Renal pelvis (tissue), 4 donors: ENCODE measurements around the gene TRPM1. TPM values are rescaled to one million over a fixed set of nuclear protein-coding genes. Genes with fewer than 3 reads are reported as not detected.

ENCODE experiments used
- DNase-seq: peaks from one replicate; pipeline ENCODE4 v3.0.0-alpha.2; 2013
- polyA plus RNA-seq, 3 donors: library from polyadenylated mRNA; unstranded; fragments of 120-200 nt; gene quantifications; one replicate each; pipeline ENCODE4 v1.2.1, GENCODE V29; 2013; ENCODE audit not compliant: insufficient read length in 3 of 3

The TRPM1 gene
- polyA plus RNA-seq, 3 donors, result 0.09 to 0.21 (median 0.21) TPM

DNA sequence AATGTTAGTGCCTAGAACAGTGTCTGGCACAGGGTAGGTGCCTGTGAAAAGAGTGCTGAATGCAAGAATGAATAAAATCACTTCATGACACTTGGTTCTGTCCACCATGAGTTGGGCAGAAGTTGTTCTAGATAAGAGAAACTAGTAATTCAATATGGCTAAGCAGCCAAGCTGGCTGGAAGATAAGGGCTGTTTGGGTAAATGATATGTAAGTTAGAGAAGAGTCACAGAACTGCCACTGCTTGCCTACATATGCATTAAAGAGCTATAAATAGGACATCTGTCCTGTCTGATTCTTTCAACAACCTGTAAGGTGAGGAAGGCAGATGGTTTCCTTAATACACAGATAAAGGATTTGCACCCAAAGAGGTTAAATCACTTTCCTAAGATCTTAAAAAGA is 123.2 kb downstream of the TRPM1 start:
- DNase-seq, result no peak

DNA sequence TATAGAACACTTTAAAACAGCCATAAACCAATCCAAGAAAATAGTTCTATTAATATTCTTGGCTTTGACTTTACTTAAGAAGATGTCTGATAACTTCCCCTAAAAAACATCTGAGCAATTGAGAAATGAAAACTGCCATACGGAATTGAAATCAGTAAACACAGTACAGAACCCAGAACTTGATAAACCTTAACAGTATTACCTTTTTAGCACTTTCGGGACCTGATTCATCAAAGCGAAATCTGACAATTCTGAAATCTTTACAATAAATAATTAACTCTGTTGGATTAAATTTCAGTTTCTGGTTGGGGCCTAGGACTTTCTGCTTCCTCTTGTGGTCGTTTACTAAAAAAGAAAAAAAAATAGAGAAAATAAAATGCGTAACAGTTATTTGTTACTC is 127.4 kb downstream of the TRPM1 start:
- DNase-seq, result no peak

DNA sequence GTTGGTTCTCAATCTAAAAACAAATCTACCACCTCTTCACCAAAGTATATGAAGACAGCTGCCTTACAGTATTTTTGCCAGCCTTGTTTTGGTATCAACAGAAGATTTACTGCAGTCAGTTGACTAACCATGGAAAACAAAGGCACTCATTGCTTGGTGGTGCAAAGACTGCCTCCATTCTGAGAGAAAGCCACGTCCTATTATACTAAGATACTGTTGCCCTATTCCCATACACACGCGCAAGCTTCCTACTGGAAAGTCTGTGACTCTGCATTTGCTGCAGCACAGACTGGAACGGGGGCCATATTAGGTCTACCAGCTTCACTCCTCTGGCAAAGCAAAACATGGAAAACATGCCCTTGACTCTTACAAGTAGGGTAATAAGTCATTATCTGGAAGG is 128.1 kb downstream of the TRPM1 start:
- no peak for DNase-seq

DNA sequence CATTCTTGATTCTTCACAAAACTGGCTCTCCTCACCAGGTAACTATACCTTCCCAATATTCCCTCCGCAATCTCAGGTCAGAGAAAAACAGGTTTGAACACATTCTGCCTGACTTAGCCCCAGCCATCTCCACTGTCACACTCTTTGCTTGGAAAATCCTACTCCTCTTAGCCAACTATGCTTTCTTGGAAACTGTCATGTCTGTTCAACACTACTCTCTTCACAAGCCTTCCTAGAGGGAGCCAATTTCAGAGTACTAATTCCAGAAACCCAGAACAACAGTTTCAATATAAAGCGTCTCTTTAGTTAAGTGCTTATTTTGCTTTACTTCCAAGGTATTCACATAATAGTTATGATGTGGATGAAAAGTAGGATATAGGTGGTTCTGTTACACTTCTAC is 131.8 kb downstream of the TRPM1 start:
- no peak for DNase-seq

DNA sequence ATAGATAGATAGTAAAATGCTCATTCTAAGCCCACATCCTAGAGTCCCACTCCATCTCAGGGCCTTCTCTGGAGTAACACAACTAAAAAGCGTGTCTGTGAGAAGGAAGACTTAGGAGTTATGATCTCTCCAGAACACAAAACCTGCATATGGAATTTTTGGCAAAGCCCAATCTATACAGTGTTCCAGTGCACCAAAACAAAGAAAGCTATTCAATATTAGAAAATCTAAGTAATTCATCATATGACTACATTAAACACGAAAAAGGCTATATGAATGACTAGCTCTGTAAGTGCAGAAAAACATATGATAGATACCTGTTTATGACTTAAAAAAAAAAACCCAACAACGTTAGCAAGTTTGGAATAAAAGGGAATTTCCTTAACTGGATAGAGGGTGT is 137.8 kb downstream of the TRPM1 start:
- no peak for DNase-seq

DNA sequence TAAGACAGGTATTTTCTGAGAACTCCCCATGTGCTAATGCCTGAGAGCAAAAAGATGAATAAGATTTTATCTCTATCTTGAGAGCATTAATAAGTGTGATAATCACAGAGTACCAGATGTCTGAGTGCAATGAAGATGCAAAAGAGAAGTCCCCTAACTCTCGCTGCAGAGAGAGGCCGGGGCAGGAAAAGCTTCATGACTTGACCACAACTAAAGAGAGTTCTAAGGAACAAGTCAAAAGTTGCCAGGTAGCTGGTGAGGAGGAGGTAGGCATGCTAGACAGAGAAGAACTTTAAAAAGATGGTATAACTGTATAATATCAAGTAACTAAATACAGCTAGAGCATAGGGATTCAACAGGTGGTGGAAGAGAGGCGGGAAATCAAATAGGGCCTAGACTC is 138.9 kb downstream of the TRPM1 start:
- DNase-seq, result no peak

DNA sequence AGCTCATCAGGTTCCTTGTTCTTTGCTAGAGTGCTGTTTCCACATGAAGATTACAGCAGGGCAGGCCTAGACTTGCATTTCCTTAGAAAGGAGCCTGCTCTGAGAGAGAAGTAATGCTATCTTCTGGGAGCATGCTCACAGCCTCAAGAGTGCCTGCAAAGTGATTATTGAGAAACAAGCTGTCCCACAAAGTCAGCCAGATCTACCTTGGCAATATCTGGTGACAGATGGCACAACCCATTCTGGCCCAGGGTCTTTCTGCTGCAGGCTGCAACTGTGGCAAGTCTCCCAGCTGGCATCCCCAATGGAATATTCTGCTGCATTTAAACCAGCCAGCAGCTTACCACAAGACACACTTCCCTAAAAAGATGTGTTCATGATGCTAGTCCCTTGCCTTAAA is 139.4 kb downstream of the TRPM1 start:
- no peak for DNase-seq

DNA sequence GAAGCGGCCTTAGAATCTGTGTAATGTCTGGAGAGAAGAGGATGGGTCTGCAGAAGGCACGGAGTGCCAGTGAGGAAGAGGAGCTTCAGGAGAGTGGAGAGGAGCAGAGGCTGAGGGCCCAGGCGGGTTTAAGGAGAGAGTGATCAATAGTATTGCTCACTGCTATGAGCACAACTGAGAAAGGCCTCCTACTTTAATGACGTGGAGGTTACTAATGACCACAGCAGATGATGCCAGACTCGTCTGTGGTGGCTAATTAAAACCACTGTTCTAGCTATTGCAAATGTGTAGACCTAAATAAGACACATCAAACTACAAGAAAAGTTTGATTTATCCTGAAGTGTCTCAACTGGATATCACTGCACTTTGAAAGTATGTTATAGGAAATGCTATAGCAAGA is 143.3 kb downstream of the TRPM1 start:
- DNase-seq, result no peak

DNA sequence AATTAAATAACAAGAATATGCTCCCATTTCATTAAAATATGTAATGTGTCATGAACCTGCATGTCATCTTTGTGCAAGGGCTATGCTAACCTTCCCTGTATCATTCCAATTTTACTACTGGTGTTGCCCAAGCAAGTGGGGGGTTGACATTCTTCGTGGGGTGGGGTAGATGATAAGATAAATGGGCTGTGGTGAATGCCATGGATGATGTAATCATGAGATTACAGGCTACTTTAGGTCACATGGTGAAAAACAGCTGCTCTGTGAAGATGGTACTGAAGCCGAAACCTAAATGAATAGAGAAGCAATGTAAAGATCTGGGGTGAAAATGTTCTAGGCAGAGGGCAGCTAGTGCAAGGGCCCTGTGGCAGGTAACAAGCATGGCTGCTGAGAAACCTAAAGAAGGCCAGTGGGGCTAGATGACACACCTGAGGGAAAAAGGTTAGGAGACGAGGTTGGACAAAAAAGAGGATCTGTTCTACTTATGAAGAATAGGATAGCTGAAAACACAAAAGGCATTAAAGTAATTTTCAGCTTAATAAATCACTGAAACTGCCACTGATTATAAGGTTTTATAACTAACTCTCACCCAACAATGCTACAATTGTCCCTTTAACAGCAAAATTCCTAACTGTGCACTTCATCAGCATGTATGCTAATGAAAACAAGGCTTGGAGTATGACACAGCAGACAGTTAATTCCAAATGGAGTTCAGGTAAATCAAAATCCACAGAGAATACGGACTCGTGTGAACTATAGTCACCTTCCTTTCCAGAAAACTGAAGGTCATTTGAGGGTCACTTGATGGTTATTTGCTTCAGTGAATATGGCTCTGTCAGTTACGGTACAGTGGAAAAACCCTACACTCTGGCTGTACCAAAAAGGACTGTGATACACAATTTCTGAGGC is 145.1 kb downstream of the TRPM1 start:
- no peak for DNase-seq

DNA sequence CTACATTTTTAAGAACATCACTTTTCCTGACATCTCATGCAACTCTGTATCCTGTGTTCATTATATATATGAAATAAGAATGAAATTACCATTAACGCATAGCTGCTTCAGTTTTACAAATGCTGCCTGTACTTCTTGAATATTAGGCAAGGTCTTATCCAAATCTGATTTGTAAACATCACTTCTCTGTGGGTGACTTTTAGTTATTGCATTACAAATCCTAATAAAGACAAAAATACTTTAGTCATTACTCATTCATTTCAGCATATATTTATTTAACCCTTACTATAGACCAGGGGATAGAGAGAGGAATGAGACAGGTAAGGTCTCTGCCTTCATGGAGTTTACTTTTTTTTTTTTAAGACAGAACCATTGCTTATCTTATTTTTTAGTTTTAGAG is 146.9 kb downstream of the TRPM1 start:
- no peak for DNase-seq

DNA sequence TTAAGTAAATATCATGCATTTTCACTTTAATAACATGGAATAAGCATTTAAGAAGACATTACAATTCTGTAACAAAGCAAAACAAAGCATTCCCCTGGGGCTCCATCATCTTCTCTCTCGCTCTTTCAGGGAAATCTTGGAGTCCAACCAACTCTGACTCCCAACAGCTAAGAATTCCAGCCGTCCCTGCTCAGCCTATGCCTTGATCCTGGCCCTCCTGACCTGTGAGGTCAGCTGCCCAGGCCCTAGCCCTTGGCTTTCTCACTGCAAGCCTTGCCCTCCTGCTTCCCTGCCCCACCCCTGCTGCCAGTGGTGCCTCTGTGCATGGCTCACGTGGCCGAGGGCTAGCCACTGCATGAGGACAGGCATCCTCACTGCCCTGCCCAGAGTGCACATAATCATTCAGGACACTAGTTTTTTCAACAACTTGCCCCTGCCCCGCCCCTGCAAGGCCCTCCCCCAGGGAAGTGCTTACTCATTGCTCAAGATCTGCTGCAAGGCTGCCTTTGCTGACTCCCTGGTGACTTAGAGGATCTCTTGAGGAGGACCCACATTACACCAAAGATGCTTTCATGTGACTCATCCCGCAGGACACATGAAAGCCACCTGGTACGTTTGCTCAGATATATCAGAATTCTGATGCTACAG is 147.7 kb downstream of the TRPM1 start:
- no peak for DNase-seq

DNA sequence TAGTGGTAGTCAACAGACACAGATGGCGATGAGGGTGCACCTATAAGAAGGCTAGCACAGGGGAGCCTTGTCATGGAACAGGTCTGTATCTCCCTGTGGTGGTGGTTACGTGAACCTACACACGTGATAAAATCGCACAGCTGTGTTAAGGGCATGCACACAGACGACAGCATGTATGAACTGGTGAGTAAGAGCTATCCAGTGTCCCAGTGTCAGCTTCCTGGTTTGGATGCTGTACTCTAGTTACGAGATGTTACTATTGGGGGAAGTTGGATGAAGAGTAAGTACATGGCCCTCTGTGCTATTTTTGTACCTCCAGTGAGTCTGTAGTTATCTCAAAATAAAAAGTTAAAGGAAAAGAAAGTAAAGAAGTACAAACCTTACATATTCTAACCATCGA is 148.3 kb downstream of the TRPM1 start:
- no peak for DNase-seq

Other genes starting within 250 kb of the TRPM1 start
- gene FAN1, start 197.8 kb downstream of the TRPM1 start, polyA plus RNA-seq, result 10 to 100 TPM; 26.7 to 47.3 (median 41.6) TPM
- 10 to 100 TPM; 44.9 to 72.3 (median 62.7) TPM for gene MTMR10, start 110.1 kb downstream of the TRPM1 start, polyA plus RNA-seq
- gene KLF13, start 225.1 kb upstream of the TRPM1 start, polyA plus RNA-seq, result 10 to 100 TPM; 69.1 to 71.2 (median 71.0) TPM